Activated effector memory CD4-positive, alpha-beta T cell treated with Interleukin-2 at 50 U/mL for 16 hours (primary cell): Measurements from ENCODE around the gene SLC22A14.
"Not testable (repeated sequence)": the region's sequence is repeated elsewhere in the genome, so short reads cannot be mapped to it uniquely, and the experiment has no call there.

ENCODE experiments used
- DNase-seq: peaks from one replicate; pipeline ENCODE4 v3.0.0-alpha.2; 2020

The SLC22A14 gene

GRCh38 chr3:38271553-38271952, 10.5 kb upstream of the SLC22A14 start:
- no peak for DNase-seq

DNA sequence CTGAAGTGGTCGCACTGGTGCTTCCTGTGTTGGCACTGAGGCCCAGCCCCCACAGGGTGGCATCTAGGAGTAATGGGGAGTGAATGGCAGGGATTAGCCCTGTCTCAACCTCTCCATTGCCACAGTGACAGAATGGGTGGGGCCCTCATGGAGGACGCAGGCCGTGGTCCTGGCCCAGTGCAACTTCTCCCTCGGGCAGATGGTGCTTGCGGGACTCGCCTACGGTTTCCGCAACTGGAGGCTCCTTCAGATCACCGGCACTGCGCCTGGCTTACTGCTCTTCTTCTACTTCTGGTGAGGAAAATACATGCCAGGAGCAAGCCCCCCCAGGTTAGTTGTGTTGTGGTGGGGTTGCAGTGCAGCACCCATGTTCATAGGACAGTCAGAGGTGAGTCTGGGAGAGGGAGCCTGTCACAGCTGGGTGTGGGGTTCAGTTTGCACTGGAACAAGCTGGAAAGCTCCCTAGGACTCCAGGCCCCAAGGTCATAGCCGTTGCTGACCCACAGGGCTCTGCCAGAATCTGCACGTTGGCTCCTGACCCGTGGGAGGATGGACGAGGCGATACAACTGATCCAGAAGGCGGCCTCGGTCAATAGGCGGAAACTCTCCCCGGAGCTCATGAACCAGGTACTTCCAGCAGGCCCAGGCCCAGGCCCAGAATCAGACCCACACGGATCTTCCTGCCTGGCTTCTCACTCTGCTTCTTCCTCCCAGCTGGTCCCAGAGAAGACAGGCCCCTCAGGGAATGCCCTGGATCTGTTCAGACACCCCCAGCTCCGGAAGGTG, 7.0 kb upstream of the SLC22A14 start:
- no peak for DNase-seq

DNA sequence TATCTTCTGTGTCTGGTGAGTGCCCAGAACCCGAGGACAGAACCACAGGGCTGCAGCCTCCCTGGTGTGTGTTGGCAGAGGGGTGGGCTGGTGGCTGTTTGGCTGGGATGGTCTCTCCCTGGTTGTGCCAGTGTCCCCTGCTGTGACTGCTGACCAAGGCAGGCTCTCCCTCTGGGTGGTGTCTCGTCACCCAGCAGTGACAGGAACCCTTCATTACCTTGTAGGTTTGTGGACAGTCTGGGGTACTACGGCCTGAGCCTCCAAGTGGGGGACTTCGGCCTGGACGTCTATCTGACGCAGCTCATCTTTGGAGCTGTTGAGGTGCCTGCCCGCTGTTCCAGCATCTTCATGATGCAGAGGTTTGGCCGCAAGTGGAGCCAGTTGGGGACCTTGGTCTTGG, 6.4 kb upstream of the SLC22A14 start:
- DNase-seq, result no peak

- no peak for DNase-seq
Observed at GRCh38 chr3:38276081-38276916, 5.8 kb upstream of the SLC22A14 start.

- DNase-seq, result no peak
Observed at GRCh38 chr3:38276917-38277630, 5.0 kb upstream of the SLC22A14 start.

DNA sequence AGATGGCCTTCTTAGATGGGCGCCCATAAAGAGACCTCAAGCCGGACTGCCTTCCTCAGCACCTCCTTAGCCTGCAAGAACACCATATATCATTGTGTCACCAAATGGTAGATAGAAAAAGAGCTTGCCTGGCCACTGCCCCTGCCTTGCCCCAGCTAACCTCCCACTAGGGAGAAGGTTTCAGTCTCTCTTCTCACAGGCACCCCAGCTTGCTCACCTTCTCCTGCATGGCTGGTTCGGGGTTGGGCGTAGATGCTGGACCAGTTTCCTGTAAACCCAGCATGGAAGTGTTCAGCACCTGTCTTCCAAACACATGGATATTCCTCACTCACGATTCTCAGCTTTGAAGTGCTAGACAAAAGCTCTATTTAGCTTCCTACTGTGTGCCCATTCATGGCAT, 3.3 kb upstream of the SLC22A14 start:
- DNase-seq, result no peak

- DNase-seq, result no peak
Observed at GRCh38 chr3:38283810-38284755, 2.0 kb downstream of the SLC22A14 start.

DNA sequence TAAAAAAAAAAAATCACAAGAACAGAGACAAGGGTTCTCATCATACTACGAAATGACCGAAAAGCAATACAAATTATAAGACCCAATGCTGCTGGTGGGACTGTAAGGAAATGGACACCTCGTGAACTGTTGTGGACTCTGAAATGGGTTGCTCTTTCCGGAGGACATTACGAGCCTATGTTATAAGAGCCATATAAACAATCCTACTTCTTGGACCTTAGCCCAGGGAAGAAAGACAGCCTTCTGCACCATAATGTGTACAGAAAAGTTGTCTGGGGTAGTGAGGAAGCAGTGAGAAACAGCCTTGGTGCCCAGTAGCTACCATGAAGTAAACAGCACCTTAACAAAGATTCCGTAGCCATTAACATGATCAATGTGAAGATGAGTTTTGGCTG, 2.7 kb downstream of the SLC22A14 start:
- DNase-seq, result no peak

- DNase-seq, result not testable (repeated sequence)
Observed at GRCh38 chr3:38289286-38290217, 7.5 kb downstream of the SLC22A14 start.

DNA sequence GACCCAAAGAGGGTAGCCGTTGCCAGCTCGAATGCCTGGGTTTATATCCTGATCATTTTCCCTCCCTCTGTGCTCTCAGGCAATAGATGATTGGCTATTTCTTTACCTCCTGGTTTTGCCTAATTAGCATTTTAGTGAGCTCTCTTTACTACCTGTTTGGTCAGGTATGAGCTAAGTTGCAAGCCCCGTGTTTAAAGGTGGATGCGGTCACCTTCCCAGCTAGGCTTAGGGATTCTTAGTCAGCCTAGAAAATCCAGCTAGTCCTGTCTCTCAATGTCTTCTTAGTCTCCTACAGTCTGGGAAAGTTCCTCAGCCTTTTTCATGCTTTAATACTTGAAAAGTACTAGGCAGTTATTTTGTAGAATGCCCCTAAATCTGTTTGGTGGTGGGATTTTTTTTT, 15.0 kb downstream of the SLC22A14 start:
- DNase-seq, result not testable (repeated sequence)

DNA sequence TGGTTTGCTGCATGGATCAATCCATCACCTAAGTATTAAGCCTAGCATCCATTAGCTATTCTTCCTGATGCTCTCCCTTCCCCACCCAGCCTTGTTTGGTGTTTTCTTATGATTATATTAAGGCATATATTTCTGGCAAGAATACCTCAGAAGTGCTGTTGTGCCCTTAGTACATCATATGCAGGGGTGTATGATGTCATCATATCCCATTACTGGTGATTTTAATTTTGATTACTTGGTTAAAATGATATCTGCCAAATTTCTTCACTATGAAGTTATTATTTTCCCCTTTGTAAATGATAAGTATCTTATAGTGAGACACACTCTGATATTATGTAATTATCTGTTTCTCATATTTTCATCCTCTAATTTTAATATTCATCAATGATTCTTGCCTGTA, 15.4 kb downstream of the SLC22A14 start:
- no peak for DNase-seq

DNA sequence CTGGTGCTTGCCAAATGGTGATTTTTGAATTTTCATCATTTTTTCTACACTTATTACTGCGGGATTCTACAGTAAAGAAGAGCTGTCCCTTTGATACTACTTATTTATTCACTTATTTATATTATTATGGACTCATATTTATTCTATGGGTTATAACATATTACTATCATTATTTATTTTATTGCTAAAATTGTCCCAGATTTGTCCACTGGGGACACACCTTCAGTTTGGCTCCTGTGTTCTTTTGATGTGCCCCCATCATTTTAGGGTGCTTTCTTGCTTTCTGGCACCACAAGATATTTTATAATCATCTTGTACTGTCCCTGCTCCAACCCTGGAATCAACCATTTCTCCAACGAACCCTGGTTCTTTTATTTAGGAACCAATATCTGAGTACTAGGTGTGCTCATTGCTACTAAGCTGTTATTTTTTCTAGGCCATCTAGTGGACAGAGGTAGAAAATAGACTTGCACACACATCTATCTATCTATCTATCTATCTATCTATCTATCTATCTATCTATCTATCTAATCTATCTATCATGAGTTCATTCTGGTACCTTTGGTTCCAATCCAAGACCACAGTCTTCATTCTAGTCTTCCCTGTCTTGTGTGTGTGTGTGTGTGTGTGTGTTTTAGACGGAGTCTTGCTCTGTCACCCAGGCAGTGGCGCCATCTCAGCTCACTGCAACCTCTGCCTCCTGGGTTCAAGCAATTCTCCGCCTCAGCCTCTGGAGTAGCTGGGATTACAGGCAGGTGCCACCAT, 16.0 kb downstream of the SLC22A14 start:
- DNase-seq, result no peak

GRCh38 chr3:38306941-38307340, 24.8 kb downstream of the SLC22A14 start:
- DNase-seq, result no peak

- DNase-seq, result no peak
Observed at GRCh38 chr3:38307599-38307998, 25.5 kb downstream of the SLC22A14 start.

GRCh38 chr3:38308456-38308855, 26.4 kb downstream of the SLC22A14 start:
- DNase-seq, result no peak

GRCh38 chr3:38311476-38311875, 29.4 kb downstream of the SLC22A14 start:
- no peak for DNase-seq

DNA sequence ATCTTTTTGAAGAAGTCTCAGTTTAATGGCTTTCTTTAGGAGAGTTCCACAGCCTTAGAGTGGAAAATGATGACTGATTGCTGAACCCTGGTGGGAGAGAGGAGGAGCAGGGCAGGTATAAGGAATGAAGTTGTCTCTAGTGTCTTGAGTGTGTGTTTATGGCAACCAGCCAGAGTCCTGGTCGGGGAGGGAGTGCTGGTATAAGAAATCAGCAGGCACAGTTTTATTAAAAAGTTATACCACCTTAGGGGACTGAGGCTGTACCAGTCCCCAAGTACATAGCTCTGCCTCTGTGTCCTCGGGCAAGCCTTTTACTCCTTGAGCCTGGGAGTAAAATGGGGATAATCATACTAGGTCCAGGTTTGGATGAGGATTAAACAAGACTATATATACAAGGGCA, 29.8 kb downstream of the SLC22A14 start:
- DNase-seq, result no peak

GRCh38 chr3:38312356-38312755, 30.3 kb downstream of the SLC22A14 start:
- no peak for DNase-seq

GRCh38 chr3:38313263-38313662, 31.2 kb downstream of the SLC22A14 start:
- DNase-seq, result no peak

- DNase-seq, result no peak
Observed at GRCh38 chr3:38313695-38314094, 31.6 kb downstream of the SLC22A14 start.
